ENCODE measurements around the gene ORC6.

The ORC6 gene

DNA sequence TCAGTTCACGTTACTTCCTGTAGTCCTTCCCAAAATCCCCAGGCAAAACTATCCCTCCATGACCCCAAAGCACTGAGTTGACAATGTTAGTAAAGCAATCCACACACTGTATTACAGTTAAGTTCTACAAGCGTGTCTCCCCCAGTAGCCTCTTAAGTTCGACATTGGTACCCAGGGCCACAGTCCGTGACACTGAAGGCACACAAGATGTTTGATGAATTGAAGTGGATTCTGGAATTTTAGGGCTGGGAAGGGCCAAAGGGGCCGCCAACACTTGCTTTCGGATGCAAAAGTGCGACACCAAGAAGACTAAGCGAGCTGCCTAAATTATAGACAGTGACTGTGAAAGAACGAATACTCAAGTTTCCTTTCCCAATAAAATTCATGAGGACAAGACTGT, 2.0 kb upstream of the ORC6 start:
- peaks cover 47% of the 10 kb centered on the region for H3K4me1 ChIP-seq (ENCODE audit: insufficient read depth, low read length)
- peak overlapping the region; percentile 68; the same call in 1 of the 2 replicates for H3K27ac ChIP-seq (ENCODE audit: low read length)
- ATAC-seq (ENCODE audit: insufficient read depth, low read depth) (no peak), DNase-seq (no peak)
- no peak overlapping the region for H2AFZ ChIP-seq (ENCODE audit: low read depth, low read length)
- peaks cover 74% of the 10 kb centered on the region for H4K20me1 ChIP-seq (ENCODE audit: insufficient read depth, low read length)
- peaks cover 26% of the 10 kb centered on the region for H3K36me3 ChIP-seq (ENCODE audit: insufficient read depth, low read length)
- peak overlapping the region; percentile 60 to 98; a peak in 3 of 4 replicates for H3K4me3 ChIP-seq (ENCODE audit: low read depth in 1 of 2, low read length in 2 of 2)
- peak overlapping the region; percentile 93 for H3K9ac ChIP-seq (ENCODE audit: low read depth, low read length)
- H3K27me3 ChIP-seq (ENCODE audit: insufficient read depth, low read length, poor library complexity): no peaks in the 10 kb centered on the region
- H3K9me3 ChIP-seq (ENCODE audit: insufficient read depth, low read length, severe bottlenecking): no peaks in the 10 kb centered on the region
- TF ChIP-seq, protein P1, sequence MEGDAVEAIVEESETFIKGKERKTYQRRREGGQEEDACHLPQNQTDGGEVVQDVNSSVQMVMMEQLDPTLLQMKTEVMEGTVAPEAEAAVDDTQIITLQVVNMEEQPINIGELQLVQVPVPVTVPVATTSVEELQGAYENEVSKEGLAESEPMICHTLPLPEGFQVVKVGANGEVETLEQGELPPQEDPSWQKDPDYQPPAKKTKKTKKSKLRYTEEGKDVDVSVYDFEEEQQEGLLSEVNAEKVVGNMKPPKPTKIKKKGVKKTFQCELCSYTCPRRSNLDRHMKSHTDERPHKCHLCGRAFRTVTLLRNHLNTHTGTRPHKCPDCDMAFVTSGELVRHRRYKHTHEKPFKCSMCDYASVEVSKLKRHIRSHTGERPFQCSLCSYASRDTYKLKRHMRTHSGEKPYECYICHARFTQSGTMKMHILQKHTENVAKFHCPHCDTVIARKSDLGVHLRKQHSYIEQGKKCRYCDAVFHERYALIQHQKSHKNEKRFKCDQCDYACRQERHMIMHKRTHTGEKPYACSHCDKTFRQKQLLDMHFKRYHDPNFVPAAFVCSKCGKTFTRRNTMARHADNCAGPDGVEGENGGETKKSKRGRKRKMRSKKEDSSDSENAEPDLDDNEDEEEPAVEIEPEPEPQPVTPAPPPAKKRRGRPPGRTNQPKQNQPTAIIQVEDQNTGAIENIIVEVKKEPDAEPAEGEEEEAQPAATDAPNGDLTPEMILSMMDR (IDR thresholded peaks at IDR 0.05; ENCODE audit: borderline replicate concordance, extremely low read depth, low read length, poor library complexity, severe bottlenecking): no peak
- TF ChIP-seq EZH2 (IDR thresholded peaks at IDR 0.05; ENCODE audit: borderline replicate concordance, low read depth, low read length, severe bottlenecking): no peak
- H3K79me2 ChIP-seq (ENCODE audit: insufficient read depth, low read length): peaks cover 94% of the 10 kb centered on the region
- peak overlapping the region; percentile 89 for H3K4me2 ChIP-seq (ENCODE audit: insufficient read depth, low read length)

- Histone ChIP-seq H4K20me1 (ENCODE audit: insufficient read depth, low read length) (peaks cover 70% of the 10 kb centered on the region), H3K4me3 (ENCODE audit: low read depth in 1 of 2, low read length in 2 of 2) (peak overlapping the region; percentile 60 to 98), H3K9ac (ENCODE audit: low read depth, low read length) (peak overlapping the region; percentile 93), H3K27me3 (ENCODE audit: insufficient read depth, low read length, poor library complexity) (no peaks in the 10 kb centered on the region), H3K4me1 (ENCODE audit: insufficient read depth, low read length) (peaks cover 48% of the 10 kb centered on the region), H3K36me3 (ENCODE audit: insufficient read depth, low read length) (peaks cover 31% of the 10 kb centered on the region), H3K79me2 (ENCODE audit: insufficient read depth, low read length) (peaks cover 92% of the 10 kb centered on the region), H2AFZ (ENCODE audit: low read depth, low read length) (peak overlapping the region; percentile 84), H3K9me3 (ENCODE audit: insufficient read depth, low read length, severe bottlenecking) (no peaks in the 10 kb centered on the region), H3K4me2 (ENCODE audit: insufficient read depth, low read length) (peak overlapping the region; percentile 89), H3K27ac (ENCODE audit: low read length) (peak overlapping the region; percentile 68)
- DNase-seq (no peak), ATAC-seq (ENCODE audit: insufficient read depth, low read depth) (no peak)
- TF ChIP-seq, protein P1 (IDR thresholded peaks at IDR 0.05; ENCODE audit: borderline replicate concordance, extremely low read depth, low read length, poor library complexity, severe bottlenecking): no peak
- TF ChIP-seq EZH2 (IDR thresholded peaks at IDR 0.05; ENCODE audit: borderline replicate concordance, low read depth, low read length, severe bottlenecking): no peak
Observed at GRCh38 chr16:46688101-46688653, 1.3 kb upstream of the ORC6 start.

DNA sequence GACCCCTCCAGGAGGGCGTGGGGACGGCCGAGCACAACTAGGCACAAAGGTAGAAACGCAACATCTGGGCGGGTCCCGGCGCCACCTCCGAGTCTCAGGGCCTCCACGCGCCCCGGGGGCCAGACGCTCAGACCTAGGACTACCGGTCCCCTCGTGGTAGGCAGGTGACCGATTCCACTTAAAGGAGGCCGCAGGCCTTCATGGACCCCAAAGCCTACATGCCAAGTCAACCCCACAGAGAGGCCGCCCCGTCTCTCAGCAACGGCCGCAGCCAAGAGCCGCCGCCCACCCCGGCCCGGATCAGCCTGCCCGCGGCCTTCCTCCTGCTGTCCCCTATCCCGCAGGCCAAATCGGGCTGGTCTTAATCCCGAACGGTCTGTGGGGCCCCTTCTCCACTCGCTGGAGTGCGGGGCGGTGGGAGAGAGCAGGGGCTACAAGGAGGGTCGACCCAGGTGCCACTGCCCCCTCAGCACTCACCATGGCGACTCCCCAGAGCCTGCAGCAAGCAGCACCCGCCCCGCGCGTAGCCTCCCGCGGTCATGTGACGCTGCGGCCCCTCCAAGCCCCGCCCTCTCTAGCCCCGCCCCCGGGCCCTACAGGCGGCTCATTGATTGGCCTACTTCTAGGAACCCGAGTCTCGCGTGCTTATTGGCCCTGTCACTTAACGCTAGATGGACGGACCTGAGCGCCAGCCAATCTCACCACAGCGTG, 650 bp upstream of the ORC6 start, which contains the start of gene VPS35:
Gene VPS35, minus strand, starts transcription at position 525 of the 711 bp plus-strand sequence. Its CDS starts 45 bp downstream, at position 480.
- ATAC-seq (ENCODE audit: insufficient read depth, low read depth): peak; percentile 90
- DNase-seq: peak; percentile 99
- peak within 1 kb of the TSS; percentile 84 for H2AFZ ChIP-seq (ENCODE audit: low read depth, low read length)
- peak within 1 kb of the TSS; percentile 89 for H3K4me2 ChIP-seq (ENCODE audit: insufficient read depth, low read length)
- TF ChIP-seq EZH2 (IDR thresholded peaks at IDR 0.05; ENCODE audit: borderline replicate concordance, low read depth, low read length, severe bottlenecking): no peak
- TF ChIP-seq, protein P1 (IDR thresholded peaks at IDR 0.05; ENCODE audit: borderline replicate concordance, extremely low read depth, low read length, poor library complexity, severe bottlenecking): peak; percentile 54
- peak within 1 kb of the TSS; percentile 93 for H3K9ac ChIP-seq (ENCODE audit: low read depth, low read length)
- peaks cover 90% of the 10 kb centered on the region for H3K79me2 ChIP-seq (ENCODE audit: insufficient read depth, low read length)
- peaks cover 65% of the 10 kb centered on the region for H4K20me1 ChIP-seq (ENCODE audit: insufficient read depth, low read length)
- H3K4me3 ChIP-seq (ENCODE audit: low read depth in 1 of 2, low read length in 2 of 2): peak within 1 kb of the TSS; percentile 60 to 98
- peaks cover 51% of the 10 kb centered on the region for H3K4me1 ChIP-seq (ENCODE audit: insufficient read depth, low read length)
- H3K9me3 ChIP-seq (ENCODE audit: insufficient read depth, low read length, severe bottlenecking): no peaks in the 10 kb centered on the region
- H3K27ac ChIP-seq (ENCODE audit: low read length): peak within 1 kb of the TSS; percentile 84
- no peaks in the 10 kb centered on the region for H3K27me3 ChIP-seq (ENCODE audit: insufficient read depth, low read length, poor library complexity)
- H3K36me3 ChIP-seq (ENCODE audit: insufficient read depth, low read length): peaks cover 35% of the 10 kb centered on the region
